AG08395 (cell line): ENCODE data around the gene DEPDC4.

ENCODE experiments used
- DNase-seq: peaks from one replicate; pipeline ENCODE4 v3.0.0; 2012; ENCODE audit warnings: mixed read lengths, low spot score

The DEPDC4 gene

GRCh38 chr12:100213016-100213891 lies 53.6 kb downstream of the DEPDC4 start:
- no peak for DNase-seq

GRCh38 chr12:100211698-100212097 lies 55.2 kb downstream of the DEPDC4 start:
- no peak for DNase-seq

GRCh38 chr12:100208834-100209233 lies 58.0 kb downstream of the DEPDC4 start:
- DNase-seq, result no peak

GRCh38 chr12:100207311-100207710 lies 59.6 kb downstream of the DEPDC4 start:
- no peak for DNase-seq

GRCh38 chr12:100201604-100202423 lies 65.1 kb downstream of the DEPDC4 start:
- DNase-seq, result no peak

GRCh38 chr12:100200463-100201181 lies 66.3 kb downstream of the DEPDC4 start, which contains the start of gene ACTR6:
Gene ACTR6, plus strand, starts transcription at chr12:100200815. Its CDS starts 37 bp downstream, at chr12:100200852.
- peak; percentile 96 for DNase-seq

- peak; percentile 36 for DNase-seq
Observed at GRCh38 chr12:100199347-100200149, 67.3 kb downstream of the DEPDC4 start.

GRCh38 chr12:100199023-100199346 lies 67.9 kb downstream of the DEPDC4 start:
- DNase-seq, result no peak

GRCh38 chr12:100197486-100197885 lies 69.4 kb downstream of the DEPDC4 start:
- DNase-seq, result no peak

GRCh38 chr12:100193085-100193484 lies 73.8 kb downstream of the DEPDC4 start:
- DNase-seq, result no peak
